Lower lobe of right lung (tissue), 2 donors: ENCODE measurements around the gene ZNF10. TPM values are rescaled to one million over a fixed set of nuclear protein-coding genes. Genes with fewer than 3 reads are reported as not detected.

ENCODE experiments used
- ATAC-seq, 2 donors: fragments of 200-7000 bp; cut with Tn5 transposase; one replicate each; pipeline ENCODE4 v1.9.1; 2020 to 2022; ENCODE audit warnings: mild to moderate bottlenecking in 2 of 2, moderate library complexity in 2 of 2
- DNase-seq: peaks from one replicate; pipeline ENCODE4 v3.0.0-alpha.2; 2020
- H3K27ac ChIP-seq: fragments of 200-600 bp; one replicate; pipeline ENCODE4 v1.8.0; 2022
- H3K27me3 ChIP-seq: fragments of 200-600 bp; one replicate; pipeline ENCODE4 v1.8.0; 2022; ENCODE audit warnings: low read depth
- H3K36me3 ChIP-seq: fragments of 200-600 bp; one replicate; pipeline ENCODE4 v1.8.0; 2022; ENCODE audit warnings: mild to moderate bottlenecking
- H3K4me1 ChIP-seq: fragments of 200-600 bp; one replicate; pipeline ENCODE4 v1.8.0; 2022
- H3K4me3 ChIP-seq: fragments of 200-600 bp; one replicate; pipeline ENCODE4 v1.8.0; 2022; ENCODE audit warnings: mild to moderate bottlenecking
- H3K9me3 ChIP-seq: fragments of 200-600 bp; one replicate; pipeline ENCODE4 v1.8.0; 2022
- CTCF ChIP-seq: fragments of 200-600 bp; IDR thresholded peaks from one replicate; pipeline ENCODE4 v1.8.0; 2022; ENCODE audit warnings: antibody characterized with exemption, mild to moderate bottlenecking
- intact Hi-C: fragments of 100-400 bp; cut with DNase I; formaldehyde crosslinking; loops from one replicate; pipeline ENCODE4 v1.11.0; 2022
- total RNA-seq: library from RNA; stranded (reverse); fragmentation: NEBNext Ultra II Directional; extraction: Animal tissue kit (Norgen Biotek cat#: 25700); gene quantifications from one replicate; pipeline ENCODE4 v1.2.1, GENCODE V29; 2021
- donor health status: DM: no; HTN: yes; CAD: no; lungs with severe emphysema.

Gene ZNF10
- total RNA-seq, 1 donor from 2014 or later, result 7.7 TPM

GRCh38 chr12:133192847-133193246 is 62.4 kb downstream of the ZNF10 start:
- Histone ChIP-seq H3K36me3 (peaks cover 78% of the 10 kb centered on the region), H3K9me3 (peaks cover 90% of the 10 kb centered on the region), H3K27me3 (no peaks in the 10 kb centered on the region), H3K4me3 (no peak overlapping the region), H3K27ac (no peak overlapping the region), H3K4me1 (no peaks in the 10 kb centered on the region)
- intact Hi-C loops, result no loop called here
- DNase-seq (no peak), ATAC-seq (no peak)
- TF ChIP-seq CTCF, result no peak

- Histone ChIP-seq H3K27me3 (no peaks in the 10 kb centered on the region), H3K4me3 (no peak overlapping the region), H3K36me3 (peaks cover 28% of the 10 kb centered on the region), H3K4me1 (no peaks in the 10 kb centered on the region), H3K9me3 (peaks cover 74% of the 10 kb centered on the region), H3K27ac (no peak overlapping the region)
- intact Hi-C loops, result no loop called here
- ATAC-seq (no peak), DNase-seq (no peak)
- no peak for TF ChIP-seq CTCF
Measured at GRCh38 chr12:133201888-133202287, 71.5 kb downstream of the ZNF10 start.

- H3K4me1 ChIP-seq, result no peaks in the 10 kb centered on the region
- DNase-seq (no peak), ATAC-seq (no peak)
- H3K36me3 ChIP-seq, result peaks cover 28% of the 10 kb centered on the region
- H3K9me3 ChIP-seq, result peaks cover 81% of the 10 kb centered on the region
- TF ChIP-seq CTCF, result no peak
- no peak overlapping the region for H3K4me3 ChIP-seq
- intact Hi-C loops, result no loop called here
- no peaks in the 10 kb centered on the region for H3K27me3 ChIP-seq
- no peak overlapping the region for H3K27ac ChIP-seq
Measured at GRCh38 chr12:133202493-133203343, 72.3 kb downstream of the ZNF10 start.

GRCh38 chr12:133203344-133204263 is 73.2 kb downstream of the ZNF10 start:
- intact Hi-C loops, result no loop called here
- TF ChIP-seq CTCF, result no peak
- DNase-seq (no peak), ATAC-seq (no peak)
- Histone ChIP-seq H3K36me3 (peaks cover 28% of the 10 kb centered on the region), H3K9me3 (peaks cover 90% of the 10 kb centered on the region), H3K4me3 (no peak overlapping the region), H3K27ac (no peak overlapping the region), H3K27me3 (no peaks in the 10 kb centered on the region), H3K4me1 (no peaks in the 10 kb centered on the region)

- ATAC-seq (no peak), DNase-seq (no peak)
- H3K27ac ChIP-seq, result no peak overlapping the region
- H3K9me3 ChIP-seq, result peaks cover 97% of the 10 kb centered on the region
- H3K4me1 ChIP-seq, result no peaks in the 10 kb centered on the region
- TF ChIP-seq CTCF, result no peak
- no peak overlapping the region for H3K4me3 ChIP-seq
- intact Hi-C loops, result no loop called here
- H3K36me3 ChIP-seq, result peaks cover 28% of the 10 kb centered on the region
- H3K27me3 ChIP-seq, result no peaks in the 10 kb centered on the region
Measured at GRCh38 chr12:133204264-133204603, 73.8 kb downstream of the ZNF10 start.
